GM12874 (cell line): ENCODE data around the gene TPP2.

ENCODE experiments used
- TF ChIP-seq, protein P1 (sequence below): IDR thresholded peaks from 2 replicates; pipeline ENCODE4 v1.5.1; 2011; ENCODE audit warnings: low read depth, mild to moderate bottlenecking, control low read depth, low read length, moderate library complexity; ENCODE audit not compliant: insufficient read depth

The TPP2 gene

DNA sequence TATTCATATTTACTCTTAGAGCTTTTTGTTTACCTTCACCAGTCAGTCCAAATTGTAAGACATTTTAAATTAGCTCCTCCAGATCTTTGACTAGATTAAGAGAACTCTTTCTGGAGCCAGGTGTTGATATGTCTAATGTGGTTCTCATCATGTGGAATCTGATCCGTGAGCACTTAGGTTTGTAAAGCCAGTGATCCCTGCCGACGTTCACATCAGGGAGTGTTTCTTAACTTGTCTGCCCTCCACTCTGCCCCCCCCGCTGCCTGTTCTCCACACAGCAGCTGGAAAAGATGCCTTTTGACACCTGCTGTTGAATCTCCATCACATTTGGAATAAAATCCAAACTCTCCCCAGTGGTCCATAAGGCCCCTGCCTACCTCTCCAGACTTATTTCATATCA, 80.3 kb downstream of the TPP2 start:
- TF ChIP-seq, protein P1, sequence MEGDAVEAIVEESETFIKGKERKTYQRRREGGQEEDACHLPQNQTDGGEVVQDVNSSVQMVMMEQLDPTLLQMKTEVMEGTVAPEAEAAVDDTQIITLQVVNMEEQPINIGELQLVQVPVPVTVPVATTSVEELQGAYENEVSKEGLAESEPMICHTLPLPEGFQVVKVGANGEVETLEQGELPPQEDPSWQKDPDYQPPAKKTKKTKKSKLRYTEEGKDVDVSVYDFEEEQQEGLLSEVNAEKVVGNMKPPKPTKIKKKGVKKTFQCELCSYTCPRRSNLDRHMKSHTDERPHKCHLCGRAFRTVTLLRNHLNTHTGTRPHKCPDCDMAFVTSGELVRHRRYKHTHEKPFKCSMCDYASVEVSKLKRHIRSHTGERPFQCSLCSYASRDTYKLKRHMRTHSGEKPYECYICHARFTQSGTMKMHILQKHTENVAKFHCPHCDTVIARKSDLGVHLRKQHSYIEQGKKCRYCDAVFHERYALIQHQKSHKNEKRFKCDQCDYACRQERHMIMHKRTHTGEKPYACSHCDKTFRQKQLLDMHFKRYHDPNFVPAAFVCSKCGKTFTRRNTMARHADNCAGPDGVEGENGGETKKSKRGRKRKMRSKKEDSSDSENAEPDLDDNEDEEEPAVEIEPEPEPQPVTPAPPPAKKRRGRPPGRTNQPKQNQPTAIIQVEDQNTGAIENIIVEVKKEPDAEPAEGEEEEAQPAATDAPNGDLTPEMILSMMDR, result no peak

DNA sequence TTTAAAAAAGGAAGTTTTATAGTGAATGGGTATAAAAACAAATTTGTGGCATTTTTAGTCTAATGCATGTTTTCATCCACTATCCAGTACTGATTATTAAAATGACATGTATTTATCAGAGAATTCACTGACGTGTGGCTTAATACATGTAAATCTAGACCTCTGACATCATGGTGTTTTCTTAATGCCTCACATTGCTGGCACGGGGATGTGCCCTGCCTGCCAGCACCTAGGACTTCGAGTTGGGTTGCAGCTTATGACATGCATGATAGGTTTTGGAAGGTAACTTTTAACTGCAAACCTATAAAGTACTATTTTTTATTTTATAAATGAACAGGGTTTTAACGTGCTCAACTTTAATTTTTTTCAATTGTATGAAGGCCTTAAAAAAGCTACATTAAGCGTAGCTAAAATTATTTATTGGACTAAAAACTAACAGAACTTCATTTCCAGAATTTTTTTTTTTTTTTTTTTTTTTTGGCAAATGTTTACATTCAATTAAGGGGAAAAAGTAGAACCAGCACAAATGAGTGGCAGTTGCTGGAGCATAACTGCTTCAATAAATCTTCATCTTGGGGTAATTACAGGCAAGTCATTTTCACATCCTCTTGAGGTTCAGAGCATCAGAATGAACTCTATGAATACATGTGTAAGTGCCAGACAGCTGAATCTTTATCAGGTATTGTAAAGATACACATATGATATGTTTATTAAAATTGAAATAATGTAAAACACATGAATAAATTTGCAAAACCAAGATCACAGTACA, 81.7 kb downstream of the TPP2 start:
- TF ChIP-seq, protein P1, result no peak

DNA sequence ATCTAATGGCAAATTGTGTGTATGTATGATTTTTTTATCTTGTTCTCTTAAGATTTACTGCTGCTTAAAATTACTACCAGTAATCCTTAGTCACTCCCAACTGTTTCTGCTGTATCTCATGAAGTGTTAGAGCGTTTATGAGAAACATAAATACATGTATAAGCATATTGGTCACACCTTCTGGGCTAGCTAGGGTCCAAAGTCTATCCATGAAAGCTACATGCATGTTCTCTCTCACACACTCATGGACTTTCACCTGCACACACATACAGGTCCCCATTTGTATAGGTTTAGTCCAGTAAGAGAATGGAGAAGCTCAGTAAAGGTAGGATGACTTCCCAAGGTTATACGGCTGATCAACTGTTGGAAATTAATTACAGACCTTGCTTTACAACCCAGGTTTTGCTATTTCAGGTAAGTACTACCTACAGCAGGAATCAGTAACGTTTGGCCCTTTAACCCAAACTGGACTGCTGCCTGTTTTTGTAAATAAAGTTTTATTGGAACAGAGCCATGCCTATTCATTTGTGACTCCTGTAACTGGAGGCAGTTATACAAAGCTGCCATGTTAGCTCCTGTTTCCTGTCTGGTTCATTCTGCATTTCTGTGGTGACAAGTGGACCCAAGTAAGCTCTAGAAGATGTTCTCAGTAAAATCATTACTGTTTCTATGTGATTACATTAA, 82.8 kb downstream of the TPP2 start:
- TF ChIP-seq, protein P1, result no peak

DNA sequence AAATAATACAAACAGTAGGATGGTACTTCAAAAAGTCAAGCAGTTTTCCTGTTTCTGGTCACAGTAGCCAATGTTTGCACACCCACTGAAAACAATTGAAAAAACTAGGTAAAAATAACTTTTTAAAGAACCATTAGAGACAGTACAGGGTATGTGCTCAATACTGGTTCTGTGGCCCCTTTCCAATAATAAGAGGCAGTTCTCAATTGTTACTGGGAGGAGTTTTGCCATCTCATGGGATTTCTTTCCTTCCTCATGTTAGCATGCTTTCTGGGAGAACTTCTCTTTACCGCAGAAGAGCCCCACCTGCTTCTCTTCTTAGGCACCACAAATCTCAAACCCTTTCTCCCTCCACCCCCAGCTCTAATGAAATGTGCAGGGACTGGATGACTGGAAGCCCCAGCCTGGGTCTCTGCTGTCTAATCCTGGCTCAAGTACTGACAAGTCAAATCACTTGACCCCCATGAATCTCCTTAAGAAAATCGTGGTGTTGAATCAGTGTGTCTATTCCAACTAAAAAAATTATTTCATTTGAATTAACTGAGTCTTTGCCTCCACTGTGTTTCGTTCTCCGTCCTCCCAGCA, 83.4 kb downstream of the TPP2 start:
- TF ChIP-seq, protein P1, result no peak

DNA sequence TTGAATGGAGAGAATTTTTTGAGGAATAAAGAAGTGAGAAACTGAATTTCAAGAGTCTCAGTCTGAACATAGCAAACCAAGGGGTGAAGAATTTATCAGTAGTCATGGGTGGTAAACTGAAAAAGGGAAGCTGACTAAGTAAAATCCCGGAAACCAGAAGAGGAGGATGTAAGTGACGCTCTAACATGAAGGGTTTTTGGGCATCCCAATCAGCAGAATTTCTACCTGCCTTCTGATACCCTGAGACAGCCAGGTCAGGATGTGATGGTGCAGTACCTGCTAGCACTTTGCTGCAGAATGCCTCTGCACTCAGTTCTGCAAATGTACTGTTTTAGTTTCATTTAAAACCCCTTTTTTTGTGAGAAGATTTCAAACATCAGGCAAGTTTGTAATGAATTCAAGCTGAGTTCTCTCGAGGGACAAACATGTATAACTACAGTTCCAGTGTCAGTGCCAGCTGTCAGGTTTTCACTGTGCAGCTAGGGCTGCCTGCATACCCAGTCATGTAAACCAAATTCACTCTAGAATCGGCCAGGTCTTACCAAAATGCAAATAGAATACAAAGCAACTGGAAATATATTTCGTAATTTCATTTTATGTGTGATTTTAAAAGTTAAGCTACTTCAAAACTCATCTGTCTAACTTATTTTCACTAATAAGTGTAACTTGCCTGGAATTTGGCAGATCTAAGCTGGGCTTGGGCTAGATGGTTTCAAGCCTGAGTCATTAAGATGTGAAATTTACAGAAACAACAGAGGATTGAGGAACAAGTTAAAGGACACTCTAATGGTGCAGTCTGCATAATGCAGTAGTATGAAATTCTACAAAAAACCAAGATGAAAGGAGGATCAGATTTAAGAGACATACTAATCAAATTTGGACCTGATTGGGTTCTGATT, 84.3 kb downstream of the TPP2 start:
- TF ChIP-seq, protein P1, result no peak

DNA sequence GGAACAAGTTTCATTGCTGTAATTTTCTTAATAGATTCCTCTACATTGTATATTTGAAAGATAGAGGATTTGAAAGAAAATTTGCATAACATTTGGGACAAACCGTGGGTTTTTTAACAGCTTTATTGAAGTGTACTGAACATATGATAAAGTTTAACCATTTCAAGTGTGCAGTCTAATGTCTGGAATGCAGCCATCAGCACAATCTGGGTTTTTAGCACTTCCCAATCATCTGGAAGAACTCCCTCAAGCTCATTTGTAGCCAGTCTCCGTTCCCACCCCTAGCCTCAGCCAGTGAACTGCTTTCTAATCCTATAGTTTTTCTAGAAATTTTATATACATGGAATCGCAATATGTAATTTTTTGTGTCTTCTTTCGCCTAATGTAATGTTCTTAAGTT, 85.4 kb downstream of the TPP2 start:
- TF ChIP-seq, protein P1, result no peak
